Endothelial cell (in vitro differentiated cells): ENCODE results near the gene S100G. TPM values are rescaled to one million over a fixed set of nuclear protein-coding genes. Genes with fewer than 3 reads are reported as not detected.
"Not testable (repeated sequence)": the region's sequence is repeated elsewhere in the genome, so short reads cannot be mapped to it uniquely, and the experiment has no call there.

Experiments
- DNase-seq: peaks from one replicate; pipeline ENCODE4 v3.0.0; 2021; ENCODE audit warnings: low spot score
- H3K27ac Mint-ChIP-seq: one replicate; pipeline ENCODE4 v1.8.0; 2021; ENCODE audit warnings: mixed read lengths, inconsistent platforms; ENCODE audit not compliant: unreplicated experiment
- H3K27me3 Mint-ChIP-seq: one replicate; pipeline ENCODE4 v1.8.0; 2021; ENCODE audit warnings: mild to moderate bottlenecking, moderate library complexity, mixed read lengths, inconsistent platforms; ENCODE audit not compliant: unreplicated experiment
- H3K36me3 Mint-ChIP-seq: one replicate; pipeline ENCODE4 v1.8.0; 2021; ENCODE audit warnings: mild to moderate bottlenecking, low read depth, mixed read lengths, inconsistent platforms; ENCODE audit not compliant: unreplicated experiment
- H3K4me1 Mint-ChIP-seq: one replicate; pipeline ENCODE4 v1.8.0; 2021; ENCODE audit warnings: mild to moderate bottlenecking, mixed read lengths, inconsistent platforms; ENCODE audit not compliant: unreplicated experiment
- H3K4me3 Mint-ChIP-seq: one replicate; pipeline ENCODE4 v1.8.0; 2021; ENCODE audit warnings: mild to moderate bottlenecking, mixed read lengths, inconsistent platforms; ENCODE audit not compliant: unreplicated experiment
- H3K9me3 Mint-ChIP-seq: one replicate; pipeline ENCODE4 v1.8.0; 2021; ENCODE audit warnings: mixed read lengths, inconsistent platforms; ENCODE audit not compliant: unreplicated experiment
- CTCF ChIP-seq: fragments of 200-600 bp; sonication (generic); IDR thresholded peaks from one replicate; pipeline ENCODE4 v1.5.0; 2021; ENCODE audit warnings: antibody characterized with exemption; ENCODE audit not compliant: unreplicated experiment
- total RNA-seq: library from RNA; stranded (reverse); fragmentation: NEBNext Ultra II Directional; extraction: Animal tissue kit (Norgen Biotek cat#: 25700); gene quantifications from one replicate; pipeline ENCODE4 v1.2.1, GENCODE V29; 2021; ENCODE audit not compliant: unreplicated experiment

The S100G gene
- total RNA-seq, 1 donor from 2014 or later, result not detected

GRCh38 chrX:16606142-16606720 lies 43.7 kb upstream of the S100G start:
- Mint-ChIP-seq H3K36me3 (peaks cover 6% of the 10 kb centered on the region), H3K27ac (no peak overlapping the region), H3K4me1 (peaks cover 26% of the 10 kb centered on the region), H3K27me3 (no peaks in the 10 kb centered on the region), H3K9me3 (no peaks in the 10 kb centered on the region), H3K4me3 (no peak overlapping the region)
- DNase-seq, result no peak
- no peak for TF ChIP-seq CTCF

- H3K27ac Mint-ChIP-seq, result no peak overlapping the region
- TF ChIP-seq CTCF, result no peak
- no peaks in the 10 kb centered on the region for H3K27me3 Mint-ChIP-seq
- peaks cover 18% of the 10 kb centered on the region for H3K36me3 Mint-ChIP-seq
- H3K9me3 Mint-ChIP-seq, result no peaks in the 10 kb centered on the region
- no peak overlapping the region for H3K4me3 Mint-ChIP-seq
- DNase-seq, result no peak
- H3K4me1 Mint-ChIP-seq, result peaks cover 4% of the 10 kb centered on the region
Measured at GRCh38 chrX:16610121-16610621, 39.8 kb upstream of the S100G start.

- not testable (repeated sequence) for DNase-seq, H3K4me3 Mint-ChIP-seq, H3K9me3 Mint-ChIP-seq, H3K27me3 Mint-ChIP-seq, H3K27ac Mint-ChIP-seq, H3K4me1 Mint-ChIP-seq
- H3K36me3 Mint-ChIP-seq, result peaks cover 18% of the 10 kb centered on the region
Measured at GRCh38 chrX:16610654-16611053, 39.3 kb upstream of the S100G start.

- no peaks in the 10 kb centered on the region for H3K9me3 Mint-ChIP-seq
- no peak for DNase-seq
- no peak overlapping the region for H3K4me3 Mint-ChIP-seq
- no peak for TF ChIP-seq CTCF
- peaks cover 18% of the 10 kb centered on the region for H3K36me3 Mint-ChIP-seq
- no peaks in the 10 kb centered on the region for H3K4me1 Mint-ChIP-seq
- H3K27me3 Mint-ChIP-seq, result no peaks in the 10 kb centered on the region
- no peak overlapping the region for H3K27ac Mint-ChIP-seq
Measured at GRCh38 chrX:16612257-16612897, 37.6 kb upstream of the S100G start.

- H3K4me1 Mint-ChIP-seq, result no peaks in the 10 kb centered on the region
- H3K4me3 Mint-ChIP-seq, result no peak overlapping the region
- no peaks in the 10 kb centered on the region for H3K9me3 Mint-ChIP-seq
- H3K27me3 Mint-ChIP-seq, result no peaks in the 10 kb centered on the region
- no peak for DNase-seq
- no peak overlapping the region for H3K27ac Mint-ChIP-seq
- no peak for TF ChIP-seq CTCF
- peaks cover 20% of the 10 kb centered on the region for H3K36me3 Mint-ChIP-seq
Measured at GRCh38 chrX:16617382-16617781, 32.6 kb upstream of the S100G start.
